ENCODE results near the gene CEP164. TPM values are rescaled to one million over a fixed set of nuclear protein-coding genes. Genes with fewer than 3 reads are reported as not detected.

CEP164 gene
- total RNA-seq, 1 experiment from 2014 or later, result 43.7 TPM

- Histone ChIP-seq H3K9ac (ENCODE audit: low read length) (no peak overlapping the region), H3F3A (ENCODE audit: low read length, unreplicated experiment) (no peaks in the 10 kb centered on the region), H3K79me2 (ENCODE audit: low read length) (no peaks in the 10 kb centered on the region), H3K27ac (ENCODE audit: low read length) (no peak overlapping the region), H2AFZ (ENCODE audit: low read length) (no peak overlapping the region), H4K20me1 (ENCODE audit: low read length) (no peaks in the 10 kb centered on the region), H3K9me3 (ENCODE audit: low read length) (no peaks in the 10 kb centered on the region), H3K9me2 (replicated peaks; ENCODE audit: low read length) (no peaks in the 10 kb centered on the region), H3K27me3 (ENCODE audit: low read length) (peaks cover 42% of the 10 kb centered on the region), H3K4me3 (ENCODE audit: low read length) (no peak overlapping the region), H3K4me1 (ENCODE audit: insufficient read depth, low read length) (no peaks in the 10 kb centered on the region), H3K36me3 (ENCODE audit: low read depth, low read length) (no peaks in the 10 kb centered on the region), H3K4me2 (ENCODE audit: low read length) (no peak overlapping the region)
- TF ChIP-seq CTCF (conservative IDR thresholded peaks at IDR 0.05; ENCODE audit: low read depth, low read length) (no peak), EZH2phosphoT487 (IDR thresholded peaks at IDR 0.05; ENCODE audit: borderline replicate concordance, low read length) (no peak), EZH2 (IDR thresholded peaks at IDR 0.05; ENCODE audit: low read length, unreplicated experiment) (no peak)
- DNase-seq (no peak), ATAC-seq (no peak)
- BruUV-seq (replicated peaks), result no TSS peak
- ChIA-PET POLR2A (ENCODE audit: unreplicated experiment) (no interaction called here), CTCF (no interaction called here)
- intact Hi-C loops (cut with micrococcal nuclease), result loop anchor here (2.0 to 5.0 kb wide), 3 partner anchors 390 to 625 kb away; no protein-coding TSS in a partner anchor
These were observed 99.8 kb downstream of the CEP164 start for GRCh38 chr11:117427356-117427874.

DNA sequence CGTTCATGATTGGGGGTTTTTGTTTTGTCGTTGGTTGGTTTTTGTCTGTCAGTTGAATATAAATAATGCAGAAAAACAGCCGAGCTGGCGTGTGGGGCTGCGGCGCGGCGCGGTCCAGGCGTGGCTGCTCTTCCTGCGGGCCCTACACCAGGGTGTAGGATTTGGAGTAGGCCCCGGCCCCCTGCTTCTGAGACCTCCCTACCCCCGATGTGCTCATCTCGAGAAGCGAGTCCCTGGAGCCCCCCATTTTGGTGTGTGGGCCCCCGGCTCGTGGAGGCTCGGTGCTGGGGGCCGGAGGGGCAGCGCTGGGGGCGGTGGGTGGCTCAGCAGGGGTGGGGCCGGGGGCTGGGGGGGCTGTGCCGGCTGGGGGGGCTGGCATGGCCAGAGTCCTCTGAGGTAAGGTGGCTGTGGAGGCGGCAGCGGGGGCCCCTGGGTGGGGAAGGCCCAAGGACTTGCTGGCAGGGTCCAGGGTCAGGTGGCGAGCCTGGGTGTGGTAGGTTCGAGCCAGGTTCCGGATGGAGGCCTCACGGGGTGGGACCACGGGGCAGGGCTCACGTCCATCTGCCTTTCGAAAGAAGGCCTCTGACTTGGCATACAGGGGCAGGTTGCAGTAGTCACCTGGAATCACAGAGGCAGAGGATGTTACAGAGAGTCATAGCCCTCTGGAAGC lies 100.7 kb downstream of the CEP164 start:
- peaks cover 43% of the 10 kb centered on the region for H3K27me3 ChIP-seq (ENCODE audit: low read length)
- H3K4me1 ChIP-seq (ENCODE audit: insufficient read depth, low read length), result no peaks in the 10 kb centered on the region
- H3K4me2 ChIP-seq (ENCODE audit: low read length), result no peak overlapping the region
- no peaks in the 10 kb centered on the region for H3K79me2 ChIP-seq (ENCODE audit: low read length)
- no peak overlapping the region for H2AFZ ChIP-seq (ENCODE audit: low read length)
- no peak for DNase-seq
- intact Hi-C loops (cut with micrococcal nuclease), result loop anchor here (5.0 kb wide), 2 partner anchors 389 to 519 kb away; no protein-coding TSS in a partner anchor
- POLR2A ChIA-PET (ENCODE audit: unreplicated experiment), result no interaction called here
- CTCF ChIA-PET, result no interaction called here
- no peak overlapping the region for H3K27ac ChIP-seq (ENCODE audit: low read length)
- H3K36me3 ChIP-seq (ENCODE audit: low read depth, low read length), result no peaks in the 10 kb centered on the region
- H3K4me3 ChIP-seq (ENCODE audit: low read length), result no peak overlapping the region
- no TSS peak for BruUV-seq (replicated peaks)
- no peak for ATAC-seq
- H3K9me2 ChIP-seq (replicated peaks; ENCODE audit: low read length), result no peaks in the 10 kb centered on the region
- H4K20me1 ChIP-seq (ENCODE audit: low read length), result no peaks in the 10 kb centered on the region
- no peaks in the 10 kb centered on the region for H3K9me3 ChIP-seq (ENCODE audit: low read length)
- H3F3A ChIP-seq (ENCODE audit: low read length, unreplicated experiment), result no peaks in the 10 kb centered on the region
- TF ChIP-seq EZH2 (IDR thresholded peaks at IDR 0.05; ENCODE audit: low read length, unreplicated experiment) (no peak), CTCF (conservative IDR thresholded peaks at IDR 0.05; ENCODE audit: low read depth, low read length) (no peak), EZH2phosphoT487 (IDR thresholded peaks at IDR 0.05; ENCODE audit: borderline replicate concordance, low read length) (no peak)
- H3K9ac ChIP-seq (ENCODE audit: low read length), result no peak overlapping the region

DNA sequence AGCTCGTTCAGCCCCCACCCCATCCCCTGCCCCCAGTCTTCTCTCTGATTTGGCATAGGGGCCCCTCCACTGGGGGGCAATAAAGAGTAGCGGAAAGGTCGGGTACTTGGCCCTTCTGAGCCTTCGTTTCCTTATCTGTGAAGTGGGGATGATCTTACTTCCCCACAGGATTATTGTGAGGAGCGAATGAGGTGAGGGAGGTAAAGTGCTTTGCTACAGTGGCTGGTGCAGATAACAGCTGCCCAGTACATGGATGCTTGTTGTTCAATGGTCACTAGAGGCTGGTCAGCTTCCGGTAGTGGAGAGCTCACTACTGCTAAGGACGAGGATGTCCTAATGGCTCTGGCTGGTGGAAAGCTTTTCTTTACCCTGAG lies 101.2 kb downstream of the CEP164 start:
- Histone ChIP-seq H3K4me1 (ENCODE audit: insufficient read depth, low read length) (no peaks in the 10 kb centered on the region), H3K9me2 (replicated peaks; ENCODE audit: low read length) (no peaks in the 10 kb centered on the region), H3K27me3 (ENCODE audit: low read length) (peaks cover 43% of the 10 kb centered on the region), H3F3A (ENCODE audit: low read length, unreplicated experiment) (no peaks in the 10 kb centered on the region), H4K20me1 (ENCODE audit: low read length) (no peaks in the 10 kb centered on the region), H3K79me2 (ENCODE audit: low read length) (no peaks in the 10 kb centered on the region), H2AFZ (ENCODE audit: low read length) (no peak overlapping the region), H3K9ac (ENCODE audit: low read length) (no peak overlapping the region), H3K27ac (ENCODE audit: low read length) (no peak overlapping the region), H3K4me3 (ENCODE audit: low read length) (no peak overlapping the region), H3K36me3 (ENCODE audit: low read depth, low read length) (no peaks in the 10 kb centered on the region), H3K4me2 (ENCODE audit: low read length) (no peak overlapping the region), H3K9me3 (ENCODE audit: low read length) (no peaks in the 10 kb centered on the region)
- POLR2A ChIA-PET (ENCODE audit: unreplicated experiment), result no interaction called here
- intact Hi-C loops (cut with micrococcal nuclease), result loop anchor here (5.0 kb wide), 2 partner anchors 388 to 518 kb away; no protein-coding TSS in a partner anchor
- DNase-seq (no peak), ATAC-seq (no peak)
- TF ChIP-seq CTCF (conservative IDR thresholded peaks at IDR 0.05; ENCODE audit: low read depth, low read length) (0 out of 2 replicates have a peak, but pooled peaks have one; percentile 25), EZH2phosphoT487 (IDR thresholded peaks at IDR 0.05; ENCODE audit: borderline replicate concordance, low read length) (no peak), EZH2 (IDR thresholded peaks at IDR 0.05; ENCODE audit: low read length, unreplicated experiment) (no peak)
- BruUV-seq (replicated peaks), result no TSS peak
- CTCF ChIA-PET, result no interaction called here

All from PC-3 (cell line).